HG02885 (cell line): ENCODE results near the gene SARDH.
"Not testable (repeated sequence)": the region's sequence is repeated elsewhere in the genome, so short reads cannot be mapped to it uniquely, and the experiment has no call there.

Experiments used
- ATAC-seq: cut with Tn5 transposase; IDR thresholded peaks from one replicate; pipeline ENCODE4 v1.9.1; 2021; ENCODE audit warnings: mild to moderate bottlenecking; ENCODE audit not compliant: unreplicated experiment, poor library complexity

The SARDH gene

DNA sequence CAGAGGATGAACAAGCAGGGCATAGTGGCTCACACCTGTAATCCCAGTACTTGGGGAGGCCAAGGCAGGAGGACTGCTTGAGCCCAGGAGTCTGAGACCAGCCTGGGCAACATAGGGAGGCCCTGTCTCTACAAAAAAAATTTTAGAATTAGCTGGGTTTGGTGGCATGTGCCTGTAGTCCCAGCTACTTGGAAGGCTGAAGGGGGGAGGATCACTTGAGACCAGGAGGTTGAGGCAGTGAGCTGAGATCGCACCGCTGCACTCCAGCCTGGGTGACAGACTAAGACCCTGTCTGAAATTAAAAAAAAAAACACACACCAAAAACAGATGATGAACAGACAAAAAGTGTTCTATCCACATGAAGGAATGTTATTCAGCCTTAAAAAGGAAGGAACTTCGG is 62.4 kb downstream of the SARDH start:
- not testable (repeated sequence) for ATAC-seq

DNA sequence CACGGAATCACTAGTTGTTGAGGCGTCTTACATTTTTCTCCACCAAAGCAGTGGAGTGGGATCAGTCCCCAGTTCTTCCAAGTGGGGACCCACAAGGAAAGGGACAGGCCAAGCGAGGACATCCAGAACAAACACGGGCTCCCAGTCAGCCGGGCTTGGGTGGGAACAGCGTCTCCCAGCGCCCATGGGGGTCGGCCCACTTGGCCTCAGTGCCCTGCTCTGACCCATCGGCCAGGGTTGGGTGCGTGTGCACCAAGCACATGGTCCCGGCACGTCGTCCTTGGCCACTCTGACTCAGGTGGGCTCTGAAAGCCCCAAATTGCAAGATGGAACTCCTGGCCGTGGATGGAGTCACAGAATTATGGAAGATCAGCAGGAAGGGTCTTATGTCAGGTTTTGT is 64.1 kb downstream of the SARDH start:
- ATAC-seq = no peak

DNA sequence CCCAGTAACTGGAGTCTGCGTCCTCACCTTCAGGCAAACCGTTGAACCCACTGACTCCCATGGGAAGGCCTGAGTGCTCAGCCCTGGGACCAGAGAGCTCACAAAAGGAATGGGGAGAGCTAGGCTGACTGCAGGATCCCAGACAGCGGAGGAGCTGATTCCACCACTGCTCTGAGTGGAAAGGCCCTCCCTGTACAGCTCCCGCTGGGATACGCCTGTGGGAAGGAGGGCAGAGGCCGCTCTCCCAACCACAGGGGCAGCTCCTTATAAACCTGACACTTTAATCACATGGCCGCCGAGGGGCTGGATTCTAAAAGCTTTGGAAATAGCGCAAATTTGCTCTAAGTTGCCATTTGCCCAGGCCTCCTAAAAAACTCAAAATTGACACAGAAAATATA is 64.9 kb downstream of the SARDH start:
- no peak for ATAC-seq

DNA sequence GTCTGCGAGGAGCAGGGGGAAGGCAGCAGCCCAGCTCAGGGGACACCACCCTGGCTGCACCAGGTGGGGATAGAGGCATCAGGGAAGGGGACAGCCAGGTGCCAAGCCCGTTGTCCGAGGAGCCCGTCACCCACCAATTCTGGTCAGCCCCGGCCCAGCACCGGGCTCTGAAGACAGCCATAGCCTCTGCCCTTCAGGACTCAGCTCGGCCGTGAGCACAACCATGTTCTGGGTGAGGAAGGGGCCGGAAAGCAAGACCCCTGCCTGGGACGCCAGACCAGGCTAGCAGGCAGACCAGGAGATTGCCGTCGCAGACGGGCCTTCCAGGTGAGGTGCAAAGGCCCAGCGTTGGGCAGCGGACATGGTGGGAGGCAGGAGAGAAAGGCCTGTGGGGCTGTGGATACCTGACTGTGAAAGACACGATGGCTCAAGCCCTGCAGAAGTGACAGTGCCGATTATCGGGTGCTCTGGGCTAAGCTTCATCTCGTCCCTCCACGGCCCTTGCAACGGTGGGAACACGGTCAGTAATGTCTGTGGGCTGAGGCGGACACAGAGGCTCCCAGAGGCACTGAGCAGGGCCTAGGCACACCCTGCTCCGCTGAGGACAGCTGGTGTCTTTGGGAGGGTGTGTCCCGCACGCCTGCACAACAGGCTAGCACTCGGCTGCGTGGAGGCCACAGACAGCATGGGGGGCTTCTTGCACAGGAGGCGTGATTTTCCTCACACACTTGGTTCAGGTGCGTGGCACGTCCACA is 65.5 kb downstream of the SARDH start:
- ATAC-seq = no peak

DNA sequence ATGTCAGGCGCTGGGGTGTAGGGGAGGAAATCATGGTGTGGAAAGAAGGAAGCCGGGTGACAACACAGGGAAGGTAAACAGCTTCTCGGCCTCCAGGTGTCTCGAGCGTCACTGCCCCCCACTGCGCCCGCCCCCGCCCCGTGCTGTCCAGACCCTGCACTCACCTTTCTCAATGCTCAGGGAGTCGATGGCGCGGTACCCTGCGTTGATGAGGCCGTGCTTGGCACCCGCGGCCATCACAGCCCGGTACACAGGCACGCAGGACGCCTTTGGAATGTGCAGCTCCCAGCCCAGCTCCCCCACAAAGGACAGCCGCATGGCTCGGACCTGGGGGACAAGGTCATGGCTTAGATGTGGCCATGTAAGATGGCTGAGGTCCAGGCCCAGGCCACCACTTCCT is 66.8 kb downstream of the SARDH start:
- no peak for ATAC-seq

DNA sequence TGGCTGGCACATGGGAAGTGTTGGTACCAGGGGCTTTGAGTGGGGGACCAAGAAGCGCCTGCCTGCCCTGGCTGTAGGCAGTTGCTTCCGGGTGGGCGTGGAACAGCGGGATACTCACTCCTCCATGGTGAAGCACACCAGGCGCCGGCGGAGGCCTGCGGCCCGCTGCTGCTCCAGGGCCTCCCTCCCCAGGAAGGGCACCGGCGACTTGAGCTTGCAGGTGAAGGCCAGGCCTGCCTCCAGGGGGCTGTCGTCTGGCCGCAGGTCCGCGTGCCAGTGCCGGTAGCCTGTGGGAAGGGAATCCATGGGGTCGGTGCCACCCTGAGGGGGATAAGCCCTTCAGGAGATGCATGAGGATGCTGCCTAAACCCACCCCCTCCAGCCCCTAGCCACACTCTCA is 67.7 kb downstream of the SARDH start:
- no peak for ATAC-seq

DNA sequence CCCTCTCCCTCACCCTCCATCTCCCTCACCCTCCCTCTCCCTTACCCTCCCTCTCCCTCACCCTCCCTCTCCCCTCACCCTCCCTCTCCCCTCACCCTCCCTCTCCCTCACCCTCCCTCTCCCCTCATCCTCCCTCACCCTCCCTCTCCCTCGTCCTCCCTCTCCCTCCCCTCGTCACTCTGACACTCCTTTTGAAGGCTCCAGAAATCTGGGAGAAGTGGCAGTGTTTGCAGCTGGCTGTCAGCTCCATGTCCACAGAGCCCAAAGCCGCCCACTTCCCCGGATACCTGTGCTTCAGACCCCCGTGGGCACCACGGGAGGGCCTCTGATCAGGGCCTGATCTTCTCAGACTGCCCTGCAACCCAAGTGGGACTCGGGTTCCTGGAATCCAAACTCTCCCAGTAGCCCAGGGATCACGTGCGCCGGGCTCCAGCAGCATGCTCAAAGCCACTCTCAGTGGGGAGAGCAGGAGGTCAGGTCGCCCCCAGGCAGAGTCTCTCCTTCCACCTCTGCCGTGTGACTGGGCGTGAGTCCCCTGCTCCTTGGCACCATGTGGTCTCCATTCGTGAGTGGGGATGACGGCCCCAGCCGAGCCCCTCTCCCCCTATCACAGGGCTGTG is 68.9 kb downstream of the SARDH start:
- no peak for ATAC-seq

DNA sequence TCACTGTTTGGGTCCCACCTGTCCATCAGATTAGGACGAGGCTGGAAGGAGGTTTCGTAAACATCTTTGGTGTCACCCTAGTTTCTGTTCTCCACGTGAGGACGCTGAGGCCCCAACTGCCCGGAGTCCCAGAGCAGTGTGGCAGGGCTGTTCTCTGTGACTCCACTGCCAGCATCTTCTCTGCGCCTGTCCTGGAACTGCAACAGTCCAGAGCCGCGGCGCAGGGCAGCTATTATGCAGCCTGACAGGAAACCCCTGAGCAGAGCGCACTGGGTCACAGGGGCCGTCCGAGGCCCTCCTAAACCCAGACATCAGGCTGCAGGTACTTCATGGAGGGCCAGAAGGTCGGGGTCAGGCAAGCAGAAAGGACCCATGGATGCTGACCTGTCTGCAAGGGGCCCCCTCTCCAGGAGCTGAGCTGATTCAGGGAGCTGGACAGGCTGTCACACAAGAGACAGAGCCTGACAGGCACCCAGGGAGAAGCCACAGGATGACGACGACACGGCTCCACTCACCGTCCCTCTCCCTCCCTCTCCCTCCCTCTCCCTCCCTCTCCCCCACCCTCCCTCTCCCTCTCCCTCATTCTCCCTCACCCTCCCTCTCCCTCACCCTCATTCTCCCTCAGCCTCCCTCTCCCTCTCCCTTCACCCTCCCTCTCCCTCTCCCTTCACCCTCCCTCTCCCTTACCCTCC is 70.2 kb downstream of the SARDH start:
- ATAC-seq = no peak

DNA sequence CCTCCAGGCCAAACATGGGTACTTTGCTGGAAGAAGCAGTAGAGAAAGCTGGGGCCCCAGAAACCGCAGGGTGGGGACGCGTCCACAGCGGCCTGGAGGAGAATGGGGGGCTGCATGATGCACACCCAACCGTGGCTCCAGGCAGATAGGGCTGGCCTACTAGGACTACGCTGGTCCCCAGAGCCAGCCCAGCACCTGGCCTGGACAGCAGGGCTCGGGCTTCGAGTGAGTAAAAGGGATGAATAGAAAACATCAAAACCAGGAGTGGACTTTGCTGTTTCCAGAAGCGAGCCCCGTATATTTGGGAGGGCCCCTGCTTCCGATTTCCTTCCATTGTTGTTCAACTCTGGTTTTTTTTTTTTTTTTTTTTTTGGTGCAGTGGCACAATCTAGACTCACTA is 71.3 kb downstream of the SARDH start:
- ATAC-seq = no peak

DNA sequence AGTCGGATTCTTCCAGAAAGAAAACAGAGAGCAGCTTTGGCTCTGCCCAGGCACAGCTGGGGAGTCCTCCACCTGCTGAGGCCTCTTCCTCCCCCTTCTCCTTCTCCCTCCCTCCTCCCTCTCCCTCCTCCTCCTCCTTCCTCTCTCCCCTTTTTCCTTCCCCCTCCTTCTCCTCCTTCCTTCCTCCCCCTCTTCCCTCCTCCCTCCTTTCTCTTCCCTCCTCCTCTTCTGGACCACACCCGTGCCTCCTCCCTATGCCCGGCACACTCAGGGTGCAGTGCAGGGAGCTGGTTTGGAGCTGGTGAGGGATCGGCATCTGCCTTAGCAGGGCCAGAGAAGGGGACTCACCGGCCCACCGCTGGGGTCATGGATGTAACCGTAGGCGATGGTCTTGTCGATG is 71.8 kb downstream of the SARDH start:
- no peak for ATAC-seq

DNA sequence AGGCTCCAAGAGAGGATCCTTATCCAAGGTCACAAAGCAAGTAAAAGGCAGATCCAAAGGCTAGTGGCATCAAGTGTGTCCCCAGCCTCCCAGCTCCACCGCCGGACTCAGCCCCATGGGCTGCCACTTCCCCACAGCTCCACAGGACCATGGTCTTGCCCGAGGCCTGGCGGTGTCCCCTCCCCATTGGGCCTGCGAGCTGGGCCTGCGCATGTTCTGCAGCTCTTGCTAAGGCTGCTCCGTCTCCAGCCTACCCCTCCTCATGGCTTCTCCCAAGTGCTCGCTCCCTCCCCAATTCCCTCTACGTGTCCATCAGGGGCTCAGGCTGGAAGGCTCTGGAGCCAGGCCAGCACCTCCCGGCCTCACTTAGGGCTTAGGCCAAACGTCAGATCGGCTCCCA is 72.6 kb downstream of the SARDH start:
- ATAC-seq = no peak

DNA sequence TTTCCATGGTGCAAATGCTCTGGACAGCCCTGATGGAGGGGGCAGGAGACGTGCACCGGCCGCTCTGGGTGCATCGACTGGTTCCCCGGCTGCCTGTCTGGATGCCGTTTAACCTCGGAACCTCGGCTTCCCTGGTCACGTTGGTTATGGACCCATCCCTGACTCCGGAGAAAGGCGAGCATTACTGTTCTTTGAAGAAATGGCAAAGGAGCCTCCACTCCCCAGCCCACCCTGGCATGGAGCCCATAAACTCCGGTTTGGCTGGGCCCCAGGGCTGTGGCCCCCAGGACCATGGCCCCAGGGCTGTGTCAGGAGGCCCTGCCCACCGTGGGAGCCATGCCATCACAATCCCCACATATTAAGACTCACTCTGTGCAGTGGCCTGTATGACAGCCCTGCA is 73.1 kb downstream of the SARDH start:
- no peak for ATAC-seq

DNA sequence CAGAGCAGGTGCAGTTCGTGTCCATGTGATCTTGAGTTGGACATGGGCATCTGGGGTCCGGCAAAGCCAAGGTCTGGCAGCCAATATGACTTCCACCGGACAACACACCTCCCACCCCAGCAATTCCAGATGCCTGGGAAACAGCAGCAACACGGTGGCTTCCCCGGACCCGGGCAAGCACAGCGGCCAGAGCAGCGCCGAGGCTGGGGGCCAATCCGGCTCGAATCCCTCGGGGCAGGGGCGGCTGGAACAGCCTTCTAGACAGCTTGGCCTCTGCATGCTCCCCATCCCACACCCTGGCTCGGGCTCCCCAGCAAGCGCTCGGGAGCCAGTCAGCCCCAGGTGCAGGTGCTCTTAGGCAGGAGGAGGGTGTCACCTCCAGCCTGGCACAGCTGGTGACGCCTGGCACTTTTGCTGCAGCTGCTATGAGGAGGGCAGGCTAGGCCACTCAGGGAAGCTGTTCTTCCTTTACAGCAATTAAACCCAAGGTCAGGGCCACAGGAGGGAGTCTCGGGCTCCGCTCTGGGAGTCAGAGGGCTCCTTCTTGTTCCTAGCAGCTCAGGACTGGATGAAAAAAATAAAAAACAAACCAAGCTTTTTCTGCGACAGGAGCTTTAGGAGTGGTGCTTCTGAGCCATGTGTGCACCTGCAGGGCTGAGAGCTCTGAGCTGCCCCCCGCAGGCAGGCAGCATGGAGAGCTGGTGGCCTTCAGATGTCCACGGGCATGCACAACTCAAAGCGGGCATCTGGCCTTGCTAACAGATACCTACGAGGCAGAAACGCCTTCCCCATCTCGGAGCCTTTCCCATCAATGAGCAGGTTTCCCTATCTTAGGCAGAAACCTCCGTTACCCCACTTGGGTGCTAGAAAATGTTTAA is 73.7 kb downstream of the SARDH start:
- ATAC-seq = no peak

DNA sequence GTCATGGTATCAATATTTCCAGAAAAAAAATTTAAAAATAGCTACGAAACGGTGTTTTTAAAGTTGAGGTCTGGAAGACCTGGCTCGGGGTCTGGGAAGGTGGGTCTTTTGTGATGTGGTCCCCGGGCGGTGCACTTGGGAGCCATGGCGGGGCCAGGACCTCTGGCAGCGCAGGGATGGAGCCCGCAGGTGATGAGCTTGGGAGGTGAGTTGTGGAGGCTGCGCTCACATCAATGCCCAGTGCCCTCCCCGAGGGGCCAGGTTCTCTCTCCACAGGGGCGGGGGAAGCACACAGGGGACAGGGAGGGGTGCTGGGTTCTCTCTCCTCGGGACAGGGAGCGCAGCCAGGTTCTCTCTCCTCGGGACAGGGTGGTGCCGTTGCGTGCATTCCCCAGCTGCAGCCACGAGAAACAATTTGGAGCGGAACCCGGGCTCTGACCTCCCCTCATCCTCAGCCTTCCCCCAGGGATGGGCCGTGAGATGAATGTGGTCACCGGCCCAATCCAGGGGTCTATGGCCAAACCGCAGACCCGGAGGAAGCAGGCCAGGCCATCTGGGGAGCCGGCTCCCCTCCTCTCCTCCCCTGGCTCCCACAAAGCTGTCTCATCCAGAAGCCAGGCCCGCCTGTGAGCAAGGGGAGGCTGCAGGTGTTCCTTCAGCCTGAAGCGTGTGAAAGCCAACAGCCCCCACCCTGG is 76.2 kb downstream of the SARDH start:
- ATAC-seq = no peak

DNA sequence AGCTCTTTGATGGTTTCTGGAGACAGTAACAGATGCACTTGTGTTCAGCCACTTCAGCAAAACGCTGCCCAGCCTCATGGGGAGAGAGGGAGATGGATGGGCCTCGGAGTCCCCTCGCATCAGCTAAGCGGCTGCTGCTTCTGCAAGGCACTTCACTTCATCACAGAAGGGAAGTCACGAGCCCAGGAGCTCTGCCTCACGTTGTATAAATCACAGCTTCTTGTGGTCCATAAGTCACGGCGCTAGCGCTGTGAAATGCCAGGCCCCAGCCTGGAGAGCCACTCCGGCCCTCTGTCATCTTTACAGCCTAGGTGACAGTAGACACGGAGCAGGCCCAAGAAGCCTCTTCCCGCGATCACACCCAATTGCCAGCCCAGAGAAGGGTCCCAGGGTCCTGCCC is 78.6 kb downstream of the SARDH start:
- ATAC-seq = no peak

DNA sequence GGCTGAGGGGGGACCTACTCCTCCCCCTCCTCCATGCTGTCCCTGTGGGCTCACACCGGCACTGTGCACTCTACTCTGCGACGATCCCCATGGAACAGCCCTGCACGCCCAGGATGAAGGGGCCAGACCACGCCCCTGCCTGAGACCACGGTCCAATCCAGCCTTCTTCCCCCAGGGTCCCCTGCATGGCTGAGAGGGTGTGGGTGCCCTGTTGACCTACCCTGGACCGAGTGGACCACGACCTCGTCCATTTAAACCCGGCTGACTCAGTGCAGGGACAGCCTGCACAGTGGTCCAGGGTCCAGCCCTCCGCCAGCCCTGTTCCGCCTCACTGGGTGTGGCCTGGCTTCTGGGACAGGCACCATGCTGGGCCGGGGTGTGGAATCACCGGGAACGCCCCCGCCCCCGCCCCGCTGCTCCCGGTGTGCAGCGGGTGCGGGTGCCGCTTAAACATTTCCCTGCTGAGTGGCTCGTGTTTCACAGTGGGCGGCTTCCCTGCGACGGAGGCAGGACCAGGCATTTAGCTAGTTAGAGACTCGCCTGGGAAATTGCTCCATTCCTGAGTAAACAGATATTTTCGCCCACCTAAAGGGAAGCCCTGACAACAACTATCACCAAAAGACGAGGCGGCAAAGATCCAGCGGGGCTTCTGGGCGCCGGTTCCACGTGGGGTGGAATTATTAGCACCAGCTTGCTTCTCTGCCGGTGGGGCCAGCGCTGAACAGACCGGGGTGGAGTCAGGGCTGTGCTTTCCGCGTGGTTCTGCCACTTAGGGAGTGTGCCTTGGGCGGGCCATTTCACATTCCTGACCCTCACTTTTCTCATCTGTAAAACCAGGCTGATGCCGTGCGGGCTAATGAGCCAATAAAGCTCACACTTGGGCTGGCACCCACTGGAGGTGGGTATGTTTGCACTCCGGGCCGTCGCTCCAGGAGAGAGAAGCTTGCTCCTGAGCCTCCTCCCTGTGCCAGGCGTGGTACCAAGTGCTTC is 79.4 kb downstream of the SARDH start:
- ATAC-seq = no peak

DNA sequence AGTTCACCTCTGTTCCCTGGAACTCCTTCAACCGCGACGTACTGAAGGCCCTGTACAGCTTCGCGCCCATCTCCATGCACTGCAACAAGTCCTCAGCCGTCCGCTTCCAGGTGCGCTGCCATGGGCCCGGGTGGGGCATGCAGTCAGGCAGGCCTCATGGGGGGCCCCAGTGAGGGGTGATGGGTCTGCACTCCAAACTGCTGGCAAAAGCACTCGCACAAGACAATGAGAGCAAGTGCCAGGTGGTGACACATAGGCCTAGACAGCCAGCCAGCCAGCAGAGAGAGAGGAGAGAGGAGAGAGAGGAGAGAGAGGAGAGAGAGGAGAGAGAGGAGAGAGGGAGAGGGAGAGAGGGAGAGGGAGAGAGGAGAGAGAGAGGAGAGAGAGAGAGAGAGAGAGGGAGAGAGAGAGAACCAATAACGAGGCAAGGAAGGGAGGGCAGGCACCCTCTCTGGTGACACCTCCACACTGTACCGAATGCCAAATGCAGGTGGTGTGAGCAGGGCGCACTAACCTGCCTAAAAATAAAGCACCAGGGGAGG is 81.0 kb downstream of the SARDH start:
- no peak for ATAC-seq

DNA sequence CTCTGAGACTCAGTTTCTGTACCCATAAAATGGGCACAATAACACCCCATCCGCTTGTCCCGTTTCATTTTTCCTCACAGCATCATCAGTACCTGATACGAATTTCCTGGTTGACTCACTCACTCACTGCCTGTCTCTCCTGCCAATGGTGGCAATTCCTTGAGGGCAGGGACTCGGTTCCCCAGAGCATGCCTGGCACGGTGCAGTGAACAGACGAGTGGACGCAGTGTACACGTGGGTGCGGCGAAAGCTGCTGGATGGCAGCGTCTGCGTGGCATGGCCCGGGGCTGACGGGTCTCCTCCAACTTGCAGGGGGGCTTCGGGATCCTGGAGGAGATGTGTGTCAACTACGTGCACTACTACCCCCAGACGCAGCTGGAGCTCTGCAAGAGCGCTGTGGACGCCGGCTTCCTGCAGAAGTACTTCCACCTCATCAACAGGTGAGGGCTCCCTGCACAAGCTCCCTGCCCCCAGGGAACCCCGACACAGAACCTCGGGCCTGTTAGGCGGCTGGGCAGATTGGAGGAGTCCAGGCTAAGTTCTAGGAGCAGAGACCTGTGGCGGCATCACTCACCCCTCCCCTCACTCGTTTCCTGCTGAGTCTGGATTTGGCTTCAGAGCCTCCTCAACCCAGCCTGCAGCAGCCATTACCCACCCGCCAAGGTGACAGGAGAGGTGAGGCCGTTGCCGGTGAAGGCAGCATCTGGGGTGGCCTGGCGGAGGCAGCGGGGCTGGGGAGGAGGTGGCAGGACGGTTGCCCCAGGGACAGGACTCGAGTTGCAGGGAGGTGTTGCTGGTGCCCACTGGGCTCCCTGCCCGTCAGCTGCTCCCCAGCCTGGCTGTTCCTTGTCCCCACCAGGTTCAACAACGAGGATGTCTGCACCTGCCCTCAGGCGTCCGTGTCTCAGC is 81.7 kb downstream of the SARDH start:
- ATAC-seq = no peak
